Uterus (tissue), 4 donors: Measurements from ENCODE around the gene RPS18. TPM values are rescaled to one million over a fixed set of nuclear protein-coding genes. Genes with fewer than 3 reads are reported as not detected.

Source experiments
- DNase-seq, 2 donors: peaks; one replicate each; pipeline ENCODE4 v3.0.0-alpha.2; 2019 to 2020
- H3K27ac ChIP-seq, 2 donors: fragments of 200-600 bp; sonication (generic); 1 replicate in 1 of 2; 2 replicates in 1 of 2; pipeline ENCODE4 v1.5.1; 2016 to 2018
- H3K27me3 ChIP-seq, 2 donors: fragments of 200-600 bp; sonication (generic); one replicate each; pipeline ENCODE4 v1.5.1; 2018 to 2019; ENCODE audit warnings: control low read depth in 1 of 2
- H3K36me3 ChIP-seq, 2 donors: fragments of 200-600 bp; sonication (generic); one replicate each; pipeline ENCODE4 v1.5.1; 2019; ENCODE audit warnings: control low read depth in 1 of 2
- H3K4me1 ChIP-seq, 2 donors: fragments of 200-600 bp; sonication (generic); one replicate each; pipeline ENCODE4 v1.5.1; 2018 to 2019; ENCODE audit warnings: control low read depth in 1 of 2
- H3K4me3 ChIP-seq, 2 donors: fragments of 200-600 bp; sonication (generic); 1 replicate in 1 of 2; 2 replicates in 1 of 2; pipeline ENCODE4 v1.5.1; 2018 to 2019; ENCODE audit warnings: mild to moderate bottlenecking in 1 of 2
- H3K9me3 ChIP-seq, 2 donors: fragments of 200-600 bp; sonication (generic); one replicate each; pipeline ENCODE4 v1.5.1; 2019; ENCODE audit warnings: control low read depth in 1 of 2
- POLR2A ChIP-seq, 2 donors: fragments of 450-650 bp; IDR thresholded peaks; one replicate each; pipeline ENCODE4 v1.6.1; 2016; ENCODE audit warnings: antibody characterized with exemption in 2 of 2, mild to moderate bottlenecking in 1 of 2, moderate library complexity in 1 of 2
- intact Hi-C: fragments of 100-400 bp; cut with DNase I; formaldehyde crosslinking; loops from one replicate; pipeline ENCODE4 v1.15.1; 2023; ENCODE audit warnings: low total_unique reads
- total RNA-seq, 4 donors: library from RNA; depleted of rRNA in 3 of 4; stranded (reverse); fragments of >200 nt in 3 of 4; gene quantifications; one replicate each; pipeline versions ENCODE4 v1.1.0 to v1.2.4, GENCODE V29; 2014 to 2023
- TF ChIP-seq, protein P1 (sequence below), 4 experiments: fragments of 200-600 bp in 2 of 4; fragments of 450-650 bp in 2 of 4; sonication (generic) in 2 of 4; IDR thresholded peaks; one replicate each; pipeline ENCODE4 v1.5.1; 2016 to 2019; ENCODE audit warnings: antibody characterized with exemption in 4 of 4, mild to moderate bottlenecking in 2 of 4, moderate library complexity in 1 of 4
- donor health status: DM: yes; HTN: yes; CAD: no.

The RPS18 gene
- total RNA-seq, 4 donors from 2014 or later = 2,386 to 5,510 (median 4,061) TPM

DNA sequence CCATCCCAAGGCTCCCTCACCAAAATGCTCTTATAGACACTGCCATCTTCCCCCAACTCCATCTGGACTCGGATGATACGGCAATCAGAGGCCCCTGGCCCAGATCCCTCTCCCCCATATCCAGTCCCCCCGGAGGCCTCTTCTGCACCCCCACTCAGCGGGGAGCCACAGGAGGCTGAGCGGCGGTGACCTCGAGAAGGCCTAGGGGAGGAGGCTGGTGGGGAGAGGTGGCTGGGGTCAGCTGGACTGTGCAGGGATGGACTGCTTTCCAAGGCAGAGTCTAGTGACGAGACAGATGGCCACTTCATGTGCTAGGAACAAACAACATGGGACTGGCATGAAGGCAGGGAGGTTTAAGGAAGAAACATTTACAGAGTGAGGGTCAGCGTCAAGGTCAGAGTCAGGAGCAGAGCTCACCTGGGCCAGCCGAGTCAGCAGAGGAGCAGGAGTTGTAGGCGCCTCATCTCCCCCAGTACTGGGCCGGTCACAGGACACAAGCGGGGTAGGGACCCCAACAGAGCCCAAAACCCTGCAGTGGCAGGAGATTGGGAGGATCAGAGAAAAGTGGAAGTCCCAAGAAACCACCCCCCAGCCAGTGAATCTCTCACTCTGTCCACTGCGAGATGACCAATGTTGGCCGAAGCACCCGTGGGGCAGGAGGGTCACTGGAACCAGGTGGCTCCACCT is 21.3 kb downstream of the RPS18 start:
- Histone ChIP-seq H3K27ac (no peak overlapping the region), H3K9me3 (no peaks in the 10 kb centered on the region), H3K36me3 (no peaks in the 10 kb centered on the region), H3K4me3 (no peak overlapping the region), H3K4me1 (peaks cover 9 to 23% of the 10 kb centered on the region in 2 donors), H3K27me3 (no peaks in the 10 kb centered on the region)
- intact Hi-C loops = loop anchor here (10.0 kb wide), 2 partner anchors 88 to 132 kb away; partner anchors contain the start of genes HSD17B8, RING1, RXRB and SLC39A7
- TF ChIP-seq POLR2A (IDR thresholded peaks at IDR 0.05) = no peak
- TF ChIP-seq, protein P1, sequence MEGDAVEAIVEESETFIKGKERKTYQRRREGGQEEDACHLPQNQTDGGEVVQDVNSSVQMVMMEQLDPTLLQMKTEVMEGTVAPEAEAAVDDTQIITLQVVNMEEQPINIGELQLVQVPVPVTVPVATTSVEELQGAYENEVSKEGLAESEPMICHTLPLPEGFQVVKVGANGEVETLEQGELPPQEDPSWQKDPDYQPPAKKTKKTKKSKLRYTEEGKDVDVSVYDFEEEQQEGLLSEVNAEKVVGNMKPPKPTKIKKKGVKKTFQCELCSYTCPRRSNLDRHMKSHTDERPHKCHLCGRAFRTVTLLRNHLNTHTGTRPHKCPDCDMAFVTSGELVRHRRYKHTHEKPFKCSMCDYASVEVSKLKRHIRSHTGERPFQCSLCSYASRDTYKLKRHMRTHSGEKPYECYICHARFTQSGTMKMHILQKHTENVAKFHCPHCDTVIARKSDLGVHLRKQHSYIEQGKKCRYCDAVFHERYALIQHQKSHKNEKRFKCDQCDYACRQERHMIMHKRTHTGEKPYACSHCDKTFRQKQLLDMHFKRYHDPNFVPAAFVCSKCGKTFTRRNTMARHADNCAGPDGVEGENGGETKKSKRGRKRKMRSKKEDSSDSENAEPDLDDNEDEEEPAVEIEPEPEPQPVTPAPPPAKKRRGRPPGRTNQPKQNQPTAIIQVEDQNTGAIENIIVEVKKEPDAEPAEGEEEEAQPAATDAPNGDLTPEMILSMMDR (IDR thresholded peaks at IDR 0.05) = no peak
- DNase-seq = no peak

DNA sequence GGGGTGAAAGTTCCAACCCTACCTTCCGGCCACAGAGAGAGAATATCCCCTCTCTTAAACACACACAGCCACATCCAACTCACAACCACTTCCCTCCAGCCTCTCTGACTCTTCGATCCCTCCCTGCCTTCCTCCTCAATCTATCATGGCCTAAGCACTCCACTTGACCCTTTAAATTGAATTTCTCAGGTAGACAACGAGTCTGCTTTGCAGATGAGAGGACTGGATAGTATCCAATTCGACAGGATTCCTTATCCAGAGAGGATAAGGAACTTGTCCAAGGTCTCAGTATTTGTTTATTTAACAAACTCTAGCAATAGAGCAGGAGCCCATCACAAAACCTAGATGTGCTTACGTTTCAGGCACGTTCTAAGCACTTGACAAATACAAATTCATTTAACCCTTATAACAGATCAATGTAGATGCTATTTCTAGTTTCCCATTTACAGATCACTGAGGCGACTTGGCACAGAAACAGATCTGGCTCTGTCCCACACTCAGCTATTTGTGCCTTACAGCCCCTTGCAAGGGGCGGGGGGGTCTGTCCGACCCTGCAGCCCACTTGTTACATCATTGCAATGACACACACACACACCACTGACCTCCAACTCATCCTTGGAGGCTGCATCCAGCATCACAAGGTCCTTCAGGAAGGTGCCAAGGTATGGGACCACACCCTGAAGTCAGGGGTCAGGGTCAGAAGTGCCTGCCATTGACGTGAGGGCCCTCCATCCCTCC is 22.4 kb downstream of the RPS18 start:
- no peak for TF ChIP-seq POLR2A (IDR thresholded peaks at IDR 0.05)
- TF ChIP-seq, protein P1 (IDR thresholded peaks at IDR 0.05) = no peak
- no peak for DNase-seq
- no peak overlapping the region for H3K27ac ChIP-seq
- H3K9me3 ChIP-seq = no peaks in the 10 kb centered on the region
- H3K27me3 ChIP-seq = no peaks in the 10 kb centered on the region
- H3K4me1 ChIP-seq = peaks cover 5 to 17% of the 10 kb centered on the region in 2 donors
- H3K36me3 ChIP-seq = no peaks in the 10 kb centered on the region
- H3K4me3 ChIP-seq = no peak overlapping the region
- intact Hi-C loops = loop anchor here (10.0 kb wide), 2 partner anchors 89 to 131 kb away; partner anchors contain the start of genes HSD17B8, RING1, RXRB and SLC39A7

DNA sequence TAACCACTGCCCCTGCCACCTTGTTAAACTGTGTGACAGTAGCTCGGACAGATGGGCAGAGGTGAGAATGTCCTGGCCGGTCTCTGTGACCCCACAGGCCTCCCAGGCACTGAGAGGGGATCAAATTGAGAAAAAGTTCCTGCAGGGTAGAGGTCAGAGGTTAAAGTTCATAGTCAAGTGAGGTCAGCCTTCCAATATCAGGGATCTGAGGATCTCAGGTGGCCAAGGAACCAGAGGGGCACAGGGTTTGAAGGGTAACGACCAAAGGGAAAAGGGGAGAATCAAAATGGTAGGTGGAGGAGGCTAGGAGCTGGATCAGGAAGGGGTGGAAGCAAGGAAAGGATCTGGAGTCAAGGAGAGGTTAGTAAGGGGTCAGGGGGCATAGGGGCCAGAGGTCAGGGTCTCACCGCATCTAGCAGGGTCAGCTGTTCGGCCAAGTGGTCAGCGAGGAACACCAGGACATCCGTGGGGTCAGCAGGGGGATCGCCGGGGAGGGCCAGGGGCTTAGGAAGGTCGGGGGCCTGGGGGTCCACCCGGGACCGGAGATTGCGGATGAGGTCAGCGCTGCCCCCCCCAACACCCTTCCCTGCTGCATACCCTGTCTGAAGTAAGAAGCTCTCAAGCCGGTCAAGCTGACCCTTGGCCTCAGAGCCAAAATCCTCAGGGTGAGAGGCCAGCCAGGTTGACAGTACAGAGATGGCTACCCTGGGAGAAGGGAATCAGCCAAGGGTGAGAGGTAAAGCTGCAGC is 23.9 kb downstream of the RPS18 start:
- no peak for DNase-seq
- no peak overlapping the region for H3K27ac ChIP-seq
- intact Hi-C loops = loop anchor here (10.0 kb wide), 2 partner anchors 91 to 129 kb away; partner anchors contain the start of genes HSD17B8, RING1, RXRB and SLC39A7

GRCh38 chr6:33296797-33297405 is 25.0 kb downstream of the RPS18 start:
- Histone ChIP-seq H3K4me1 (peaks cover 0 to 7% of the 10 kb centered on the region in 2 donors), H3K36me3 (no peaks in the 10 kb centered on the region), H3K27ac (peak overlapping the region; percentile 95), H3K4me3 (no peak overlapping the region), H3K9me3 (no peaks in the 10 kb centered on the region), H3K27me3 (no peaks in the 10 kb centered on the region)
- intact Hi-C loops = loop anchor here (10.0 kb wide), 2 partner anchors 92 to 128 kb away; partner anchors contain the start of genes HSD17B8, RING1, RXRB and SLC39A7
- no peak for TF ChIP-seq POLR2A (IDR thresholded peaks at IDR 0.05)
- TF ChIP-seq, protein P1 (IDR thresholded peaks at IDR 0.05) = no peak
- DNase-seq = no peak

More for the DNA sequence above, 23.9 kb downstream of the RPS18 start:
- Histone ChIP-seq H3K4me1 (peaks cover 0 to 7% of the 10 kb centered on the region in 2 donors), H3K4me3 (no peak overlapping the region), H3K9me3 (no peaks in the 10 kb centered on the region), H3K36me3 (no peaks in the 10 kb centered on the region), H3K27me3 (no peaks in the 10 kb centered on the region)
- TF ChIP-seq POLR2A (IDR thresholded peaks at IDR 0.05) = no peak
- TF ChIP-seq, protein P1 (IDR thresholded peaks at IDR 0.05) = no peak
